ENCODE measurements around the gene TLR8. TPM values are rescaled to one million over a fixed set of nuclear protein-coding genes. Genes with fewer than 3 reads are reported as not detected.
A peak's percentile ranks its signal among the peaks of the same experiment; 100 is the strongest.

TLR8 gene
- total and polyA plus RNA-seq, 10 of the 15 experiments (the other 5 are each of a cell fraction or from before 2014, with no cell fraction given), result 0.04 TPM; not detected in 9

- peak; percentile 4; the same call in 1 of the 2 replicates for TF ChIP-seq SMC3 (IDR thresholded peaks at IDR 0.05; ENCODE audit: borderline replicate concordance, low read length)
- peak; percentile 92 for TF ChIP-seq ZNF24 (IDR thresholded peaks at IDR 0.05)
- TF ChIP-seq NFXL1 (IDR thresholded peaks at IDR 0.05; ENCODE audit: borderline replicate concordance), result no peak
- no peak for TF ChIP-seq ZZZ3 (IDR thresholded peaks at IDR 0.05; ENCODE audit: control insufficient read depth, insufficient read length, low read depth)
- TF ChIP-seq YY1 (IDR thresholded peaks at IDR 0.05; ENCODE audit: low read depth, low read length), result peak; percentile 33; the same call in 1 of the 2 replicates
- TF ChIP-seq PRDM15 (CRISPR knock-in tag; IDR thresholded peaks at IDR 0.05), result 0 out of 2 replicates have a peak, but pooled peaks have one; percentile 15
- TF ChIP-seq BMI1 (IDR thresholded peaks at IDR 0.05; ENCODE audit: borderline replicate concordance), result 0 out of 2 replicates have a peak, but pooled peaks have one; percentile 4
- TF ChIP-seq YBX1 (IDR thresholded peaks at IDR 0.05), result no peak
- TF ChIP-seq SMAD5 (IDR thresholded peaks at IDR 0.05; ENCODE audit: low read depth), result no peak
- TF ChIP-seq SUZ12 (IDR thresholded peaks at IDR 0.05; ENCODE audit: unreplicated experiment), result no peak
- TF ChIP-seq, protein P1, sequence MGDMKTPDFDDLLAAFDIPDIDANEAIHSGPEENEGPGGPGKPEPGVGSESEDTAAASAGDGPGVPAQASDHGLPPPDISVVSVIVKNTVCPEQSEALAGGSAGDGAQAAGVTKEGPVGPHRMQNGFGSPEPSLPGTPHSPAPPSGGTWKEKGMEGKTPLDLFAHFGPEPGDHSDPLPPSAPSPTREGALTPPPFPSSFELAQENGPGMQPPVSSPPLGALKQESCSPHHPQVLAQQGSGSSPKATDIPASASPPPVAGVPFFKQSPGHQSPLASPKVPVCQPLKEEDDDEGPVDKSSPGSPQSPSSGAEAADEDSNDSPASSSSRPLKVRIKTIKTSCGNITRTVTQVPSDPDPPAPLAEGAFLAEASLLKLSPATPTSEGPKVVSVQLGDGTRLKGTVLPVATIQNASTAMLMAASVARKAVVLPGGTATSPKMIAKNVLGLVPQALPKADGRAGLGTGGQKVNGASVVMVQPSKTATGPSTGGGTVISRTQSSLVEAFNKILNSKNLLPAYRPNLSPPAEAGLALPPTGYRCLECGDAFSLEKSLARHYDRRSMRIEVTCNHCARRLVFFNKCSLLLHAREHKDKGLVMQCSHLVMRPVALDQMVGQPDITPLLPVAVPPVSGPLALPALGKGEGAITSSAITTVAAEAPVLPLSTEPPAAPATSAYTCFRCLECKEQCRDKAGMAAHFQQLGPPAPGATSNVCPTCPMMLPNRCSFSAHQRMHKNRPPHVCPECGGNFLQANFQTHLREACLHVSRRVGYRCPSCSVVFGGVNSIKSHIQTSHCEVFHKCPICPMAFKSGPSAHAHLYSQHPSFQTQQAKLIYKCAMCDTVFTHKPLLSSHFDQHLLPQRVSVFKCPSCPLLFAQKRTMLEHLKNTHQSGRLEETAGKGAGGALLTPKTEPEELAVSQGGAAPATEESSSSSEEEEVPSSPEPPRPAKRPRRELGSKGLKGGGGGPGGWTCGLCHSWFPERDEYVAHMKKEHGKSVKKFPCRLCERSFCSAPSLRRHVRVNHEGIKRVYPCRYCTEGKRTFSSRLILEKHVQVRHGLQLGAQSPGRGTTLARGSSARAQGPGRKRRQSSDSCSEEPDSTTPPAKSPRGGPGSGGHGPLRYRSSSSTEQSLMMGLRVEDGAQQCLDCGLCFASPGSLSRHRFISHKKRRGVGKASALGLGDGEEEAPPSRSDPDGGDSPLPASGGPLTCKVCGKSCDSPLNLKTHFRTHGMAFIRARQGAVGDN (IDR thresholded peaks at IDR 0.05), result peak; percentile 67; the same call in 1 of the 2 replicates
- TF ChIP-seq CHD1 (IDR thresholded peaks at IDR 0.05; ENCODE audit: low read depth, low read length), result 0 out of 2 replicates have a peak, but pooled peaks have one; percentile 1
- peak; percentile 16; the same call in 1 of the 2 replicates for TF ChIP-seq HDGF (IDR thresholded peaks at IDR 0.05)
- no peak for TF ChIP-seq HDAC6 (IDR thresholded peaks at IDR 0.05; ENCODE audit: unreplicated experiment)
- TF ChIP-seq IRF4 (IDR thresholded peaks at IDR 0.05; ENCODE audit: low read depth, low read length), result no peak
- no peak for TF ChIP-seq CHD2 (IDR thresholded peaks at IDR 0.05; ENCODE audit: borderline replicate concordance, low read depth, low read length)
- TF ChIP-seq, protein P2, sequence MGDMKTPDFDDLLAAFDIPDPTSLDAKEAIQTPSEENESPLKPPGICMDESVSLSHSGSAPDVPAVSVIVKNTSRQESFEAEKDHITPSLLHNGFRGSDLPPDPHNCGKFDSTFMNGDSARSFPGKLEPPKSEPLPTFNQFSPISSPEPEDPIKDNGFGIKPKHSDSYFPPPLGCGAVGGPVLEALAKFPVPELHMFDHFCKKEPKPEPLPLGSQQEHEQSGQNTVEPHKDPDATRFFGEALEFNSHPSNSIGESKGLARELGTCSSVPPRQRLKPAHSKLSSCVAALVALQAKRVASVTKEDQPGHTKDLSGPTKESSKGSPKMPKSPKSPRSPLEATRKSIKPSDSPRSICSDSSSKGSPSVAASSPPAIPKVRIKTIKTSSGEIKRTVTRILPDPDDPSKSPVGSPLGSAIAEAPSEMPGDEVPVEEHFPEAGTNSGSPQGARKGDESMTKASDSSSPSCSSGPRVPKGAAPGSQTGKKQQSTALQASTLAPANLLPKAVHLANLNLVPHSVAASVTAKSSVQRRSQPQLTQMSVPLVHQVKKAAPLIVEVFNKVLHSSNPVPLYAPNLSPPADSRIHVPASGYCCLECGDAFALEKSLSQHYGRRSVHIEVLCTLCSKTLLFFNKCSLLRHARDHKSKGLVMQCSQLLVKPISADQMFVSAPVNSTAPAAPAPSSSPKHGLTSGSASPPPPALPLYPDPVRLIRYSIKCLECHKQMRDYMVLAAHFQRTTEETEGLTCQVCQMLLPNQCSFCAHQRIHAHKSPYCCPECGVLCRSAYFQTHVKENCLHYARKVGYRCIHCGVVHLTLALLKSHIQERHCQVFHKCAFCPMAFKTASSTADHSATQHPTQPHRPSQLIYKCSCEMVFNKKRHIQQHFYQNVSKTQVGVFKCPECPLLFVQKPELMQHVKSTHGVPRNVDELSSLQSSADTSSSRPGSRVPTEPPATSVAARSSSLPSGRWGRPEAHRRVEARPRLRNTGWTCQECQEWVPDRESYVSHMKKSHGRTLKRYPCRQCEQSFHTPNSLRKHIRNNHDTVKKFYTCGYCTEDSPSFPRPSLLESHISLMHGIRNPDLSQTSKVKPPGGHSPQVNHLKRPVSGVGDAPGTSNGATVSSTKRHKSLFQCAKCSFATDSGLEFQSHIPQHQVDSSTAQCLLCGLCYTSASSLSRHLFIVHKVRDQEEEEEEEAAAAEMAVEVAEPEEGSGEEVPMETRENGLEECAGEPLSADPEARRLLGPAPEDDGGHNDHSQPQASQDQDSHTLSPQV (IDR thresholded peaks at IDR 0.05), result peak; percentile 81
Measured at GRCh38 chrX:12949205-12949926, 42.9 kb downstream of the TLR8 start (continued).
